Measurements from ENCODE around the gene LRIT3.

- TF ChIP-seq CTCF (IDR thresholded peaks at IDR 0.05; ENCODE audit: low read depth, low read length, missing input control) (no peak), ATF3 (IDR thresholded peaks at IDR 0.05) (no peak), RAD21 (IDR thresholded peaks at IDR 0.05) (no peak), GABPA (IDR thresholded peaks at IDR 0.05 in 1 of 2, conservative IDR thresholded peaks at IDR 0.05 in 1 of 2) (no peak), REST (IDR thresholded peaks at IDR 0.05) (no peak), FOXA1 (IDR thresholded peaks at IDR 0.05) (no peak), FOXA2 (IDR thresholded peaks at IDR 0.05) (no peak), YY1 (IDR thresholded peaks at IDR 0.05) (no peak), MAX (IDR thresholded peaks at IDR 0.05) (no peak), RXRA (IDR thresholded peaks at IDR 0.05) (no peak), TAF1 (conservative IDR thresholded peaks at IDR 0.05) (no peak), NR2F2 (IDR thresholded peaks at IDR 0.05) (no peak), HNF4G (IDR thresholded peaks at IDR 0.05) (no peak)
Measured at GRCh38 chr4:109861916-109862511, 14.1 kb downstream of the LRIT3 start.

Measured in liver (tissue), 3 donors.